ENCODE data around the gene NFIX. TPM values are rescaled to one million over a fixed set of nuclear protein-coding genes. Genes with fewer than 3 reads are reported as not detected.

The NFIX gene
- total RNA-seq, 4 donors from 2014 or later, result 32.3 to 81.2 (median 51.6) TPM

- Histone ChIP-seq H3K27me3 (no peaks in the 10 kb centered on the region), H3K4me3 (no peak overlapping the region), H3K36me3 (peaks cover 7 to 96% (median 25%) of the 10 kb centered on the region in 3 donors), H3K27ac (peak overlapping the region in 2 of 4 donors; percentile 81 to 83), H3K9me3 (no peaks in the 10 kb centered on the region), H3K4me1 (peaks cover 24 to 74% (median 32%) of the 10 kb centered on the region in 3 donors)
- no peak for DNase-seq
- WGBS, 2 donors, result 53 to 58% methylated on average over 10 of the region's 11 CpGs
- intact Hi-C loops (cut with DNase I), result no loop called here
- TF ChIP-seq CTCF (IDR thresholded peaks at IDR 0.05), result no peak
- TF ChIP-seq POLR2A (IDR thresholded peaks at IDR 0.05), result no peak
These were observed 82.0 kb downstream of the NFIX start for GRCh38 chr19:13077240-13077639.

- H3K36me3 ChIP-seq, result peaks cover 7 to 97% (median 25%) of the 10 kb centered on the region in 3 donors
- peak overlapping the region; percentile 43 to 83 (median 74) for H3K27ac ChIP-seq
- no peaks in the 10 kb centered on the region for H3K27me3 ChIP-seq
- WGBS, 2 donors, result 67 to 100% methylated on average over 1 to 2 of the region's 10 CpGs
- H3K9me3 ChIP-seq, result no peaks in the 10 kb centered on the region
- DNase-seq, result no peak
- H3K4me1 ChIP-seq, result peaks cover 24 to 76% (median 36%) of the 10 kb centered on the region in 3 donors
- H3K4me3 ChIP-seq, result no peak overlapping the region
- intact Hi-C loops (cut with DNase I), result no loop called here
- TF ChIP-seq CTCF (IDR thresholded peaks at IDR 0.05) (no peak), POLR2A (IDR thresholded peaks at IDR 0.05) (no peak)
These were observed 83.1 kb downstream of the NFIX start for GRCh38 chr19:13078381-13078780.

GRCh38 chr19:13078897-13079541, 83.7 kb downstream of the NFIX start:
- intact Hi-C loops (cut with DNase I), result no loop called here
- peaks cover 13 to 97% (median 25%) of the 10 kb centered on the region in 3 donors for H3K36me3 ChIP-seq
- peaks cover 24 to 81% (median 36%) of the 10 kb centered on the region in 3 donors for H3K4me1 ChIP-seq
- TF ChIP-seq POLR2A (IDR thresholded peaks at IDR 0.05) (no peak), CTCF (IDR thresholded peaks at IDR 0.05) (no peak)
- peak overlapping the region; percentile 43 to 83 (median 74) for H3K27ac ChIP-seq
- no peaks in the 10 kb centered on the region for H3K9me3 ChIP-seq
- no peak for DNase-seq
- 69 to 90% methylated on average over 2 to 5 of the region's 12 CpGs for WGBS, 2 donors
- no peak overlapping the region for H3K4me3 ChIP-seq
- no peaks in the 10 kb centered on the region for H3K27me3 ChIP-seq

- TF ChIP-seq POLR2A (IDR thresholded peaks at IDR 0.05) (no peak), CTCF (IDR thresholded peaks at IDR 0.05) (no peak)
- intact Hi-C loops (cut with DNase I), result no loop called here
- H3K4me1 ChIP-seq, result peaks cover 24 to 77% (median 36%) of the 10 kb centered on the region in 3 donors
- H3K27me3 ChIP-seq, result no peaks in the 10 kb centered on the region
- WGBS, 2 donors, result 44 to 69% methylated on average over 3 to 10 of the region's 16 CpGs
- H3K9me3 ChIP-seq, result no peaks in the 10 kb centered on the region
- H3K27ac ChIP-seq, result peak overlapping the region; percentile 43 to 83 (median 74)
- H3K4me3 ChIP-seq, result no peak overlapping the region
- H3K36me3 ChIP-seq, result peaks cover 19 to 97% (median 25%) of the 10 kb centered on the region in 3 donors
- DNase-seq, result no peak
These were observed 84.3 kb downstream of the NFIX start for GRCh38 chr19:13079542-13079986.

DNA sequence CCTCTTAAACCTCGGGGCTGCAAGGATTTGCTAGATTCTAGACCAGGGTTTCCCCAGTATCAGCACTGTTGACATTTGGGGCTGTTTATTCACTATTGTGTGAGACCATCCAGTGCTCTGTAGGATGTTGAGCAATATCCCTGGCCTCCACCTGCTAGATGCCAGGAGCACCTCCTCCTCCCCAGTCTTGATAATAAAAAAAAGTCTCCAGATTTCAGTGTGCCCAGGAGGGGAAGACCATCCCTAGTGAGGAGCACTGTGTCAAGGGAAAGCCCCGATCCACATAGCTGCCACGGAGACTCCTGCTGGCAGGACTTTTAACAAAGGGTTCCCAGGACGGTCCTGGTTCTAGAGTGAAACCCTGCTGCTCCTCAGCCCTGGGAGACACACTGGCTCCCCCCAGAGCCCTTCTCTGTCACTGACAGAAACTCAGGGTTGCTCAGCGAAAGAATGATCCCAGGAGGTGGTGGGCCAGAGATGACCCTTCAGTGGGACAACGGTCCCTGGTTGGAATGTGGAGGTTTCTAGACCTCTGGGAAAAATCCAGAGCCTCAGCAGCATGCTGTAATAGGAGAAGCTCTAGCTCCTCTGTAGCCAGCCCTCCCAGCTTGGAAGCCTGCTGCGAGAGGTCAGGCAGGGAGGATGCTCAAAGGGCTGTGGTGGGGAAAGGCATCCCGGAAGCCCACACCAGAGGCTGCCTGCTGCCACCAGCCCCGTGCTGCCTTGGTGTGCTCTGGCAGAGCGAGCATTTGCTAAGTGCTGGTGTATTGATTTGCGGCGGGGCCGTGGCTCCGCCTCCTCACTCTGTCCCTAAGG, 87.1 kb downstream of the NFIX start:
- 61 to 78% methylated on average over 8 to 12 of the region's 14 CpGs for WGBS, 2 donors
- H3K4me1 ChIP-seq, result peaks cover 19 to 64% (median 29%) of the 10 kb centered on the region in 3 donors

More for the DNA sequence above, 87.1 kb downstream of the NFIX start:
- H3K4me3 ChIP-seq, result no peak overlapping the region
- no peaks in the 10 kb centered on the region for H3K9me3 ChIP-seq
- H3K36me3 ChIP-seq, result peaks cover 15 to 100% (median 21%) of the 10 kb centered on the region in 3 donors
- no peak for TF ChIP-seq POLR2A (IDR thresholded peaks at IDR 0.05)
- peak in 1 of 6 experiments; percentile 17 for TF ChIP-seq CTCF (IDR thresholded peaks at IDR 0.05)
- intact Hi-C loops (cut with DNase I), result no loop called here
- no peak for DNase-seq
- peak overlapping the region in 3 of 4 donors; percentile 52 to 61 (median 59) for H3K27ac ChIP-seq
- no peaks in the 10 kb centered on the region for H3K27me3 ChIP-seq
